Fibroblast of lung (primary cell): Measurements from ENCODE around the gene SLC43A1. TPM values are rescaled to one million over a fixed set of nuclear protein-coding genes. Genes with fewer than 3 reads are reported as not detected.

Source experiments
- DNase-seq, 2 donors: peaks; one replicate each; pipeline versions ENCODE4 v3.0.0 to v3.0.0-alpha.2; 2010; ENCODE audit warnings: low read depth in 2 of 2
- H2AFZ ChIP-seq: 2 replicates; pipeline ENCODE4 v1.5.1; 2012; ENCODE audit warnings: low read length, control low read depth, inconsistent platforms
- H3K27ac ChIP-seq: 2 replicates; pipeline ENCODE4 v1.5.1; 2011; ENCODE audit warnings: low read length, control low read depth; ENCODE audit not compliant: insufficient read depth
- H3K27me3 ChIP-seq: 2 replicates; pipeline ENCODE4 v1.5.1; 2011; ENCODE audit warnings: mild to moderate bottlenecking, low read length; ENCODE audit not compliant: control insufficient read depth, insufficient read depth
- H3K36me3 ChIP-seq: 2 replicates; pipeline ENCODE4 v1.5.1; 2011; ENCODE audit warnings: low read length; ENCODE audit not compliant: control insufficient read depth, insufficient read depth
- H3K4me1 ChIP-seq: 2 replicates; pipeline ENCODE4 v1.5.1; 2011; ENCODE audit warnings: low read length; ENCODE audit not compliant: control insufficient read depth, insufficient read depth; ENCODE audit errors: extremely low read depth
- H3K4me2 ChIP-seq: 2 replicates; pipeline ENCODE4 v1.5.1; 2011; ENCODE audit warnings: low read length, control low read depth; ENCODE audit not compliant: insufficient read depth; ENCODE audit errors: extremely low read depth
- H3K4me3 ChIP-seq, 4 experiments: fragments of 200-600 bp in 1 of 4; sonication (generic) in 1 of 4; replicated peaks in 1 of 4; 2 replicates each; pipeline ENCODE4 v1.5.1; 2011 to 2016; ENCODE audit warnings: low read length in 4 of 4, low read depth in 3 of 4, mild to moderate bottlenecking in 3 of 4, control low read depth in 2 of 4, inconsistent platforms in 1 of 4, mixed read lengths in 1 of 4; ENCODE audit not compliant: insufficient read depth in 1 of 4; ENCODE audit errors: control extremely low read depth in 1 of 4
- H3K79me2 ChIP-seq: 2 replicates; pipeline ENCODE4 v1.5.1; 2012; ENCODE audit warnings: mild to moderate bottlenecking, low read length, inconsistent platforms; ENCODE audit not compliant: control insufficient read depth, insufficient read depth
- H3K9ac ChIP-seq: 2 replicates; pipeline ENCODE4 v1.5.1; 2011; ENCODE audit warnings: mild to moderate bottlenecking, low read length, control low read depth; ENCODE audit not compliant: insufficient read depth
- H3K9me3 ChIP-seq: 2 replicates; pipeline ENCODE4 v1.5.1; 2012; ENCODE audit warnings: low read depth, low read length; ENCODE audit not compliant: control insufficient read depth, insufficient read depth
- H4K20me1 ChIP-seq: 2 replicates; pipeline ENCODE4 v1.5.1; 2011; ENCODE audit warnings: low read length; ENCODE audit not compliant: control insufficient read depth, insufficient read depth; ENCODE audit errors: extremely low read depth
- CTCF ChIP-seq, 2 donors: IDR thresholded peaks in 1 of 2; conservative IDR thresholded peaks in 1 of 2; 1 replicate in 1 of 2; 2 replicates in 1 of 2; pipeline ENCODE4 v1.5.1; 2011 to 2012; ENCODE audit warnings: low read length in 2 of 2, control low read depth in 1 of 2, inconsistent platforms in 1 of 2, low read depth in 1 of 2, mild to moderate bottlenecking in 1 of 2
- EZH2 ChIP-seq: IDR thresholded peaks from 2 replicates; pipeline ENCODE4 v1.5.1; 2012; ENCODE audit warnings: low read length, control low read depth, mild to moderate bottlenecking; ENCODE audit errors: missing control alignments
- polyA plus RNA-seq, 2 donors: library from polyadenylated mRNA; depleted of rRNA in 1 of 2; stranded (reverse) in 1 of 2; unstranded in 1 of 2; fragments of >200 nt; gene quantifications; 2 replicates each; pipeline ENCODE4 v1.2.1, GENCODE V29; 2011 to 2012; ENCODE audit warnings: missing spikeins in 1 of 2
- total RNA-seq: library from RNA; depleted of rRNA; stranded (reverse); fragments of >200 nt; gene quantifications from 2 replicates; pipeline ENCODE4 v1.2.1, GENCODE V29; 2014

SLC43A1 gene
- total and polyA plus RNA-seq, 2 donors (not counting 1 experiment from before 2014, with no cell fraction given): 13.2 to 19.8 TPM

DNA sequence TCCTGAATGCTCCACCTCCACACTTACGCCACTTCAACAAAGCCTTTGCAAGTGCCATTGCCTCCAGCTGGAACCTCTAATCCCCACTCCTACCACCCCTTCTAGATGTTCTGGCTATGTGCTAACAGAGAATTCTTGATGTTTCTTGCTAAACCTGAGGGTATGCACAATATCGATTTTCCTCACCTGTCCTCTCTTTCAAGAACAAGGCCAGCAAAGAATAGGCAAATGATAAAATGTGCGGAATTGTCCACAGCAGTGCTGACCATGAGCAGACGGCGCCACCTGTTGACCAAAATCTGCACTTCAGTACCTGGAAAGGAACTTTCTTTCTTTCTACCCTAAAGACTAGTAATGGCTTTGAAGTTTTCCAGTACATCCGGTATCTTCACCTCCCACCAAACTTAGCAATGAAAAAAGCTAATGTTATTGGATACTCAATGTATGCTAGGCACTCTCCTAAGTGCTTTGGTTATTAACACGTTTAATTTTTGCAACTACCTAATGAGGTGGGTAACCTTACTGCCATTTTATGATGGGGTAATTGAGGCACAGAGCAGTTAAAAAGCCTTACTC is 11.6 kb upstream of the SLC43A1 start:
- H3K9ac ChIP-seq: no peak overlapping the region
- H3K9me3 ChIP-seq: no peaks in the 10 kb centered on the region
- H3K36me3 ChIP-seq: no peaks in the 10 kb centered on the region
- TF ChIP-seq CTCF (conservative IDR thresholded peaks at IDR 0.05 in 1 of 2, IDR thresholded peaks at IDR 0.05 in 1 of 2; ENCODE audit: low read depth in 1 of 2, low read length in 2 of 2): peak; percentile 92 to 96
- no peak for TF ChIP-seq EZH2
- no peak overlapping the region for H2AFZ ChIP-seq
- DNase-seq: peak; percentile 36 to 71
- no peak overlapping the region for H3K27ac ChIP-seq
- H3K4me1 ChIP-seq: peaks cover 6% of the 10 kb centered on the region
- no peak overlapping the region for H3K4me2 ChIP-seq
- H3K27me3 ChIP-seq: no peaks in the 10 kb centered on the region
- no peaks in the 10 kb centered on the region for H4K20me1 ChIP-seq
- H3K4me3 ChIP-seq: no peak overlapping the region
- H3K79me2 ChIP-seq: peaks cover 18% of the 10 kb centered on the region

DNA sequence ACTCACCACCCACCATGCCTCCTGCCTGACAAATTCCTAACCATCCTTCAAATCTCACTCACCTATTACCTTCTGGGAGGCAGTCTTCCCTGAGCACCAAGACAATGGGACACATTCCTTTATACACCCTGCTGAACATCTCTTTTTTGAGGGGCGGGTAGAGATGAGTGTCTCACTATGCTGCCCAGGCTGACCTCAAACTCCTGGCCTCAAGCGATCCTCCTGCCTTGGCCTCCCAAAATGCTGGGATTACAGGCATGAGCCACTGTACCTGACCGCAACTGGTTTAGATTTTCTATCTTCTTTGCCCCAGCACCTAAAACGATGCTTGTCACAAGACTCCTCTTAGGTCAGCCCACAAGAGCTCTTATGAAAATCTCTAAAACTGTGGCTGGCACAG is 7.9 kb upstream of the SLC43A1 start:
- Histone ChIP-seq H3K4me3 (no peak overlapping the region), H3K9ac (no peak overlapping the region), H3K79me2 (no peaks in the 10 kb centered on the region), H3K36me3 (no peaks in the 10 kb centered on the region), H2AFZ (no peak overlapping the region), H3K27me3 (no peaks in the 10 kb centered on the region), H3K4me1 (no peaks in the 10 kb centered on the region), H3K4me2 (no peak overlapping the region), H3K9me3 (no peaks in the 10 kb centered on the region), H3K27ac (no peak overlapping the region), H4K20me1 (no peaks in the 10 kb centered on the region)
- DNase-seq: no peak
- TF ChIP-seq CTCF (conservative IDR thresholded peaks at IDR 0.05 in 1 of 2, IDR thresholded peaks at IDR 0.05 in 1 of 2; ENCODE audit: low read depth in 1 of 2, low read length in 2 of 2): no peak
- no peak for TF ChIP-seq EZH2

DNA sequence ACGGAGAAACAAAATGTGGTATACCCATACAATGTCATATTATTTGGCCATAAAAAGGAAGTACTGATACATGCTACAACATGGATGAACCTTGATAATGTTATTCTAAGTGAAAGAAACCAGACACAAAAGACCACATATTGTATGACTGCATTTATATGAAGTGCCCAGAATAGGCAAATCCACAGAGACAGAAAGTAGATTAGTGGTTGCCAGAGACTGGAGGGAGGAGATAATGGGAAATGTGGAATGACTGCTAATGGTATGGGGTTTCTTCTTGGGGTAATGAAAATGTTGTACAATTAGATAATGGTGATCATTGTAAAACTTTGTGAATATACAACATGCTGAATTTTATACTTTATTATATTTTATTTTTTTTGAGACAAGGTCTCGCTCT is 5.6 kb upstream of the SLC43A1 start:
- no peaks in the 10 kb centered on the region for H4K20me1 ChIP-seq
- no peaks in the 10 kb centered on the region for H3K9me3 ChIP-seq
- no peak for DNase-seq
- no peaks in the 10 kb centered on the region for H3K27me3 ChIP-seq
- no peak overlapping the region for H3K4me2 ChIP-seq
- peaks cover under 1% of the 10 kb centered on the region for H3K4me1 ChIP-seq
- no peak overlapping the region for H3K4me3 ChIP-seq
- no peaks in the 10 kb centered on the region for H3K36me3 ChIP-seq
- H3K27ac ChIP-seq: no peak overlapping the region
- no peak overlapping the region for H3K9ac ChIP-seq
- TF ChIP-seq CTCF (conservative IDR thresholded peaks at IDR 0.05 in 1 of 2, IDR thresholded peaks at IDR 0.05 in 1 of 2; ENCODE audit: low read depth in 1 of 2, low read length in 2 of 2) (no peak), EZH2 (no peak)
- H2AFZ ChIP-seq: no peak overlapping the region
- H3K79me2 ChIP-seq: no peaks in the 10 kb centered on the region
